ENCODE results near the gene ARAP1.

GRCh38 chr11:72704028-72704782 lies 48.0 kb downstream of the ARAP1 start:
- TF ChIP-seq EGR1 (IDR thresholded peaks at IDR 0.05; ENCODE audit: borderline replicate concordance, low read depth, low read length) (no peak), CTCF (IDR thresholded peaks at IDR 0.05; ENCODE audit: control extremely low read depth in 1 of 3, insufficient read depth in 1 of 3, low read depth in 1 of 3, low read length in 3 of 3) (no peak), YY1 (IDR thresholded peaks at IDR 0.05; ENCODE audit: low read depth, low read length) (no peak), RBBP5 (IDR thresholded peaks at IDR 0.05; ENCODE audit: borderline replicate concordance, low read depth, low read length) (no peak), EP300 (IDR thresholded peaks at IDR 0.05; ENCODE audit: borderline replicate concordance in 1 of 2, low read depth in 2 of 2, low read length in 2 of 2) (no peak), POLR2AphosphoS5 (IDR thresholded peaks at IDR 0.05; ENCODE audit: low read depth, low read length) (no peak), JUND (IDR thresholded peaks at IDR 0.05; ENCODE audit: low read length) (no peak), FOSL1 (IDR thresholded peaks at IDR 0.05; ENCODE audit: insufficient read depth, low read depth, low read length) (no peak)

Data from H1 (cell line).